HG03457 (cell line): ENCODE results near the gene PFKFB4.
"Not testable (repeated sequence)": the region's sequence is repeated elsewhere in the genome, so short reads cannot be mapped to it uniquely, and the experiment has no call there.

Source experiments
- ATAC-seq: cut with Tn5 transposase; IDR thresholded peaks from one replicate; pipeline ENCODE4 v1.9.1; 2021; ENCODE audit warnings: moderate number of reproducible peaks; ENCODE audit not compliant: unreplicated experiment

Gene PFKFB4

DNA sequence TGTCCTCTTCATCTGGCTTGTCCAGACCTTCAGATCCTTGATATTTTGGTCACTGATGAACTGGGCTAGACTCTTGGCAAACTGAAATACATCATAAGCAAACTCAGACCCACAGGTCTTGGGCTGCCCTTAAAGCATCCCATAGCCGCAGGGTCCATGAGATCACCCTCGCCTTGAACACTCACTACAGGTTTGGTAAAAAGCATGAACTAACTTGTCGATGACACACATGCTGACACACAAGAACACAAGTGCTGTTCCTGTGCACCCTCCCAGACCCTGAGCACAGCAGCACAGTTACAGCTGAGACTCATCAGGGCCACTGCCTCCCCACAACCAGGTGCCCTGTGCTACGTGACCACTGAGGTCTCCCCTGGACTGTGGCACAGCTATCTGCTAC lies 21.0 kb downstream of the PFKFB4 start:
- no peak for ATAC-seq

DNA sequence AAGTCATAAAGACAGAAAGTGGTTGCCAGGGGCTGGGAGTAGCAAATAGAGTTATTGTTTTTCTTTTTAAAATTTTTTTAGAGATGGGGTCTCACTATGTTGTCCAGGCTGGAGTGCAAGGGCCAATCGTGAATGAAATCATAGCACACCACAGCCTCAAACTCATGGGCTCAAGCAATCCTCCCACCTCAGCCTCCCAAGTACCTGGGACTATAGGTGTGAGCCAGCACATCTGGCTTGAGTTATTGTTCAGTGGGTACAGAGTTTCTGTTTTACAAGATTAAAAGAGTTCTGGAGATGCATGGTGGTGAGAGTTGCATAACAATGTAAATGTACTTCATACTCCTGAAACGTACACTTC lies 23.6 kb downstream of the PFKFB4 start:
- ATAC-seq: no peak

DNA sequence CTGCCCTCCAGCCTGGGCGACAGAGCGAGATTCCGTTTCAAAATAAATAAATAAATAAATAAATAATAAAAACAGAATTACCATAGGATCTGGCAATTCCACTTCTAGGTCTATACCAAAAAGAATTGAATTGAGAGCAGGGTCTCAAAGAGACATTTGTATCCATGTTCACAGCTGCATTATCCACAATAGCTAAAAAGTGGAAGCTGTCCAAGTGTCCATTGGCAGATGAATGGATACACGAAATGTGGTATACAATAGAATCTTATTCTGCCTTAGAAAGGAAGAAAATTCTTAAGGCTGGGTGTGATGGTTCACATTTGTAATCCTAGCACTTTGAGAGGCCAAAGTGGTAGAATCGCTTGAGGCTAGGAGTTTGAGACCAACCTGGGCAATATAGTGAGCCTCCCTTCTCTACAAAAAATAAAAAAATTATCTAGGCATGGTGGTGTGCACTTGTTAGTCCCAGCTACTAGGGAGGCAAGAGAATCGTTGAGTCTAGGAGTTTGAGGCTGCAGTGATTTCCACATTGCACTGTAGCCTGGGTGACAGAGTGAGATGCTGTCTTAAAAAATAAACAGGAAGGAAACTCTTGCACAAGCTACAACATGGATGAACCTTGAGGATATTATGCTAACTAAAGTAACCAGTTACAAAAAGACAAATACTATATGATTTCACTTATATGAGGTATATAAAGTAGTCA lies 24.2 kb downstream of the PFKFB4 start:
- ATAC-seq: no peak

DNA sequence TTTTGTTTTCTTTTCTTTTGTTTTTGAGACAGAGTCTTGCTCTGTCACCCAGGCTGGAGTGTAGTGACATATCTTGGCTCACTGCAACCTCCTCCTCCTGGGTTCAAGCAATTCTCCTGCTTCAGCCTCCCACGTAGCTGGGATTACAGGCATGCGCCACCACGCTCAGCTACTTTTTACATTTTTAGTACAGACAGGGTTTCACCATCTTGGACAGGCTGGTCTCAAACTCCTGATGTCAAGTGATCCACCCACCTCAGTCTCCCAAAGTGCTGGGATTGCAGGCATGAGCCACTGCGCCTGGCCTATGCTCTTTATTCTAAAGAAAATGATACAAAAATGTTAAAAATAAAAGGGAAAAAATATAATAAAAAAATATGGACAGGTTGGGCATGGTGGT lies 25.9 kb downstream of the PFKFB4 start:
- ATAC-seq: not testable (repeated sequence)

DNA sequence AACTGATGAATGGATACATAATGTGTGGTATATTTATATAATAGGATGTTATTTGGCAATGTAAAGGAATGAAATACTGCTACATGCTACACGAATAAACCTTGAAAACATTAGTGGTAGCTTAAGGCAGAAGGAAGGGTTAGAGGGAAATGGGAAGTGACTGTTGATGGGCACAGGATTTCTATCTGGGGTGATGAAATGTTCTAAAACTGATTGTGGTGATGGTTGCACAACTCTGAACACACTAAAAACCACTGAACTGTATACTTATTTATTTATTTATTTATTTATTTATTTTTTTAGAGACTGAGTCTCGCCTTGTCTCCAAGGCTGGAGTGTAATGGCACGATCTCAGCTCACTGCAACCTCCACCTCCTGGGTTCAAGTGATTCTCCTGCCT lies 27.8 kb downstream of the PFKFB4 start:
- ATAC-seq: no peak

DNA sequence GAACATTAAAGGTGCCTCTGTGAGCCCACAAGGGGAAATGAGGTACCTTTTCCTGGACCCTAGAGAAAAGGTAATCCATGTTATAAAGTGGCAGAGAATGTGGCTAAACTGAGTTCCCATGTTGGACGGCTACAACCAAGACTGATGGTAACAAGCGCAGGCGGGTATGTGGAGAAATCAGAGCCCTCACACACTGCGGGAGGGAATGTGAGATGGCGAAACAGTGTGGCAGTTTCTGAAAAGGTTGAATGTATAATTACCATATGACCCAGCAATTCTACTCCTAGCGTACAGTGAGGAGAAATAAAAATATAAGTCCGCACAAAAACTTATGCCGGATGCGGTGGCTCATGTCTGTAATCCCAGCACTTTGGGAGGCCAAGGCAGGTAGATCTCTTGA lies 28.6 kb downstream of the PFKFB4 start:
- no peak for ATAC-seq

DNA sequence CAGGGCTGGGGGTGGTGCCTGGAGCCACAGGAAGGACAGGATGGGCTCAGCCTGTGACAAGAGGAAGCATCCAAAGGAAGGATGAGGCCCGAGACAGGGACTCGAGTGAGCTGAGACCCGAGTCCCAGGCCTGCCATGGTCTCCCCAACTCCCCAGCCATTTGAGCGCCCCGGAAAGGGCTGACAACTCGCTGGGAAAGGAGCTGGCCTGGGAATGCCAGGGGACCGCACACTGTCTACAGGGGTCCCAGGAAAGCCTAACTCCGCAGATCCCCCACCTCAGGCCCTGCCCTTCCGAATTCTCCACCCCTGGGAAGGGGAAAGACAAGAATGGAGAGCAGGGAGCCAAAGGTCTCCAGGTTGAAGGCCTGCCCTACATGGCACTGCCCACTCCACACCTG lies 31.6 kb downstream of the PFKFB4 start:
- ATAC-seq: no peak

DNA sequence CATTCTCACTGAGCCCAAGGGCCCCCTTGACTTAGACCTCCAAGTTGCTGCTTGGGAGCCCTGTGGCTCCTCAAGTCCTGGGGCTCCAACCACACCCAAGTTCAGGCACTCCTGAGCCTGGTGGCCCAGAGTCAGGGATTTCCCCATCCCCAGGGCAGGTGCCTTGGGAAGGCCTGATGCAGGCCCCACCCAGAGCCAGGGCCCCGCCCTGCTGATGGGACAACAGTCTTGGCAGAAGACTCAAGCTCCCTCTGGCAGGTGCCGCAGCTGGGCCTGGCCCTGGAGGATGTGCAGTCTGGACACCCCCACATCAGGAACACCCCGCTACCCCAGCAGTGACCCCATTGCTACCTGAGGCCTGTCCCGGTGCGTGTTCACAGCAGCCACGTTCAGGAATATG lies 35.0 kb downstream of the PFKFB4 start:
- no peak for ATAC-seq

DNA sequence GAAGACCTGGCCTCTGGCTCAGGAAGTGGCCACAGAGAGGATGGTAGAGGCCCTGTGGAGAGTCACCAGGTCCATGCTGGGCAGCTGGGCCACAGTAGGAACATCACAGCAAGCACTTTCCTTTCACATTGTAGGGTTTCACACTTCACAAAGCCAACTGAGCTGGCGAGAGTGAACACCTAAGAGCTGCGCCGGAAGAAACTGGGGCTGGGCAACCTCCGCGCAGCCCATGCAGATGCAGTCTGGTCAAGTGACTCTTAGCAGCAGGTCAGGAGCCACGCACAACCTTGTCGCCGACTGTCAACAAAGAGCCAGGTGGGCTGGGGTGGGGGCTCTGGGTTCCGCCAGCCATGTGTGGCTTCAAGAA lies 37.3 kb downstream of the PFKFB4 start:
- ATAC-seq: no peak

DNA sequence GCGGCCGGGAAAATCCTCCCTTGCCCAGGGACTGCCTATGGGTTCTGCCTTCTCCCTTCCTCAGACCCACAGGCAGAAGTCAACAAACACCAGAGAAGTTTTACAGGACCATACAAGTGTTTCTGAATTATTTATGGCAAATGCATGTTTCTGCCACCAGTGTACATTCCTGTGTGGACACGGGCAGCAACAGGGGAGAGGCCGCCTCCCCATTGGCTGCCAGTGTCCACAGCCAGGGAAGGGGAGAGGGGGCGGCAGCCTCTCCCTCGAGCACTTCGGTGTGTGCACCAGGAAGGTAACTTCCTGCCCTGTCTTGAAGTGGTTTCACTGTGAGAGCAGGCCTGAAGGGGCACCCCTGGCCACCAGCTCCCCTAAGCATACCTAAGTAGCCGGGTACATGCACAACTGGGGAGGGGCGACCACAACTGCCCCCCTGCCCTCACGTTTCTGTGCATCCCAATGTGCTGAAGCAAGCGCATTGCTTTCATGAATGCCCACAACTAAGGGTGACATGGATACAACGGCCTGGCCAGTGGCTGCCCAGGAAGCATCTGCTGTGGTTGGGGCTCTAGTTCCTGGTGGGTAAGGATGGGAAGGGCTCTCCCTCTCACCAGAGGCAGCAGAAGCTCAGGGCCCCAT lies 37.8 kb downstream of the PFKFB4 start:
- no peak for ATAC-seq

DNA sequence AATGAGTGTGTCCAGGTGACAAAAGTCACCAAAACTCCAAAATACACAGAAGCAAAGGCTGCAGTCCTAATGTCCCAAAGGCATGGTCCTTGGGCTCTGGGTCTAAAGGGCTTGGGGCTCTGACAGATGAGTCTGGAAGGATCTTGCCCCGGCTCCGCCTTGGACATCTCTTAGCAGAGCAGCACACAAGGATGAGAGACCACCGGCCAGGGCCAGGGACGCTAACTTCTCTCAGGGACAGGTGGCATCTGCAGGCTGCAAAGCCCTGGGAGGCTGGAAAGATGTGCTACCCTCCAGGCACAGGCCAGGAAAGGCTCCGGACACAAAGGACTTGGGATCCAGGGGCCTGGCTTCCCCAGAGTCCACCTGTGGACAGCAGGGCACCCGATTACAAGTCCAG lies 38.5 kb downstream of the PFKFB4 start:
- ATAC-seq: no peak

DNA sequence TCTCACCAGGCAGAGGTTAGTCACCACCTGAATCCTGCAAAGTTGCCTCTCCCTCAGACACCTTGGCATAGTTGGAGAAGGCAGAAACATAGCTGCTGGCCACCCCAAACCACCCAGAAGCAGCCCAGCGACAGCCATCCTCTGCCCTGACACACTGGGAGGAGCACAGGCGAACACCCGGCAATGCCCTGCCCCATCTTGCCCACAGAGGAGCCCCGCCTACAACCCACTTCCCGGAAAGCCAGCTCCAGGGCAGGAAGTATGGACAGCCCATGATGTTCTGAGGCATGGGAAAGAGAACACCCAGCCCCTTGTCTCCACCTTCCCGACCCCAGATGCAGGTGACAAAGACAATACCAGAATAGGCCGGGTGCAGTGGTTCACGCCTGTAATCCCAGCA lies 40.0 kb downstream of the PFKFB4 start:
- ATAC-seq: no peak

DNA sequence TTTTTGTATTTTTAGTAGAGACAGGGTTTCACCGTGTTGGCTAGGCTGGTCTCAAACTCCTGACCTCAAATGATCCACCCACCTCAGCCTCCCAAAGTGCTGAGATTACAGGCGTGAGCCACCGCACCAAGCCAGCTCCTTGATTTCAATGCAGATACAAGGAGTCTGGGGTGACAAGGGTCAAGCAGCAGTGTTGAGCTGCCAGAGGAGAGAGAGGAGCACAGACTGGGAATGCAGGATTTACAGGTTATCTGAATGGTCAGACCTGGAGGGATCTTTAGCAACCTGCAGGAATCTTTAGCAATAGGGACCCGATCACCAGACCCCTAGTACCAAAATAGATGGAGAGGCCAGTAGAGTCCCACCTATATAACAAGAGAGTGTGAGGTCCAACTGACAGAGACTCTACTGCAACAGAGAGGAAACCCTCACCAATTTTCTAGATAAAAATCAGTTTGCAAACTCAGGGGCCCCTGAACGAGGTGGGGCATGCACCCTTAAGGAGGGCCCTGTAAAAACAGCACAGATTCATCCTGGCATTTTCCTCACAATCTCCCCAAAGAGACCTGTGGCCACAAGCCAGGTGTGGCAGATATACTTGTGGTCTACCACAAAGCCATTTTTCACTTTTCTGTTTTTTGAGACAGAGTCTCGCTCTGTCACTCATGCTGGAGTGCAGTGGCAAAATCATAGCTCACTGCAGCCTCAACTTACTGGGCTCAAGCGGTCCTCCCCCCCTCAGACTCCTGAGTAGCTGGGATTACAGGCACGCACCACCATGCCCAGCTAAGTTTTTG lies 42.0 kb downstream of the PFKFB4 start:
- no peak for ATAC-seq

DNA sequence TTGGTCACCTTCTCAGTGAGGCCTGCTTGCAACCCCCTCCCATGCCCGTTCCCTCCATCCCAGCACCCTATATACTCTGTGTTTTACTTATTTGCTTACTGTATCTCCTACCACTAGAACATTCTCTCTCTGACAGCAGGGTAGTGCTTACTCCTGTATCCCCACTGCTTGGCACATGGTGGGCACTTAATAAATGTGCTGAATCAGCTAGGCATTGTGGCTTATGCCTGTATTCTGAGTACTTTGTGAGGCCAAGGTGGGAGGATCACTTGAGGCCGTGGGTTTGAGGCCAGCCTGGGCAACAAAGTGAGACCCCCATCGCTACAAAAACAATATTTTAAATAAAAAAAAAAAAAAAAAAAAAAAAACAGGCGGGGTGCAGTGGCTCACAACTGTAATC lies 45.1 kb downstream of the PFKFB4 start:
- ATAC-seq: no peak

DNA sequence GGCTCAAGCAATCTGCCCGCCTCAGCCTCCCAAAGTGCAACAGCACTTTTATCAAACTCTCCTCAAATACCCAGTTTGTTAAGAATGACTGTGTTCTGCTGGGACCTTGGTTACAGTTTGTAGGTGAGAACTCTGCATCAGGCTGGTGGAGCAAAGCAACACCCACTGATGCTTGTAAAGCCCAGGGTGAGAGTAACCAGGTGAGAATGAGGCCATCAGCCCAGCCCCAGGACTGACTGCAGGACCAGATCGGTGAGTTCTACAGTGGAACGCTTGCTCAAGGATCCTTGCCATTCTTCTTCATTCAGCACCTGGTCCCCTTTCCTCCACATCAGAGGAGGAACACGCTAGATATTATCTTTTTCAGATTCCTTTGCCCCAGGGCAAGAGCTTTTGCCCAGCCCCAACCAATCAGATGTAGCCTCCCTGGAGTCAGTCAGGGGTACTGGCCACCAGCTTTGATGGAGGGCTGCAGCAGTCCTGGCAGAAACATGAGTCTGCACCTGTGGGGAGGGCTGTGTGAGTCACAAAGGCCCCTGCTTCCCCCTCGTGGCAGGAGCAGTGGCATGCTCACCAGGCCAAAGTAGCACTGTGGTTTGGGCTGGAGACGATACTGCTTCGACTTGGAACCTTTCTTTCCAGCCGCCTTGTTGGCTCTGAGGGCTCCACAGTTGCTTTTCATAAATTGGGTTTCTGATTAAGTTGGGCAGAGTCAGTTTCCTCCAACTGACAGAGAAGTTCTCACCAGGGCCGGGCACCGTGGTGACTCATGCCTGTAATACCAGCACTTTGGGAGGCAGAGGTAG lies 49.1 kb downstream of the PFKFB4 start:
- no peak for ATAC-seq

DNA sequence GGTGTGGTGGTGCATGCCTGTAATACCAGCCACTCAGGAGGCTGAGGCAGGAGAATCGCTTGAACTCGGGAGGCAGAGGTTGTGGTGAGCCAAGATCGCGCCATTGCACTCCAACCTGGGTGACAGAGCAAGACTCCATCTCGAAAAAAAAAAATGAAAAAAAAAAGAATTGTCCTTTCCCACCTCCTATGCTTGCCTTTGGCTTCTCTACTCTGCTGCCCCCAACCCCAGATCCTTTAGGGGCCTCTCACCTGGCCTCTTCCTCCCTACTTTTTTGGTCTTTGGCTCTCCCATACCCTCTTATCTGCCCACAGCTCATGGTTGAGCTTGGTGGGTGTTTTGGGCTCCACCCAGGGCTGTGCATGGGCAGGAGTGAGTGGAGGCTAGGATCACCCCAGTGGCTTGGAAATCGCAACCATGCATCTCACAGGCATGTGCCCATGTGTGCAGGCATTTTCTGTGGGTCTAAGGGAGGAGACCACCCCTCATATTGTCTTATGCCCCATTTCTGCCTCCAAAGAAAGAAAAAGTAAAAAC lies 50.6 kb downstream of the PFKFB4 start:
- ATAC-seq: no peak

DNA sequence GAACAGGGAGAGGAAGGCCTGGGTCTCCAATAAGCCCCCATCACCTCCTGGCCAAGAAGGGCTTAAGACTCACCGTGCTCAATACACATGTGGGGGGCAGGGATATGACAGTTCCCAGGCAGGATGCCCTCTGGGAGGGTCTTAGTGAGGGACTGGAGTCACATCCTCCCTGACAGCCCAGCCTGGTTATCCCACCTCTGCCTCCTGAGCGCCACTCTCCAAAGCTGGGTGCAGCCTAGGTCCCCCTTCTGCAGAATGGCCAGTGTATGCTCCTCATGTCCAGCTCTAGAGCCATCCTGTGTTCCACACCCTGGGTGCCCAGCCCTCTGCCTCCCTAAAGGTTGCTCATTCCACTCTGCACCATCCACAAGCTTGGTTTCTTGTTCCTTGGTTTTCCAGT lies 51.5 kb downstream of the PFKFB4 start:
- no peak for ATAC-seq

DNA sequence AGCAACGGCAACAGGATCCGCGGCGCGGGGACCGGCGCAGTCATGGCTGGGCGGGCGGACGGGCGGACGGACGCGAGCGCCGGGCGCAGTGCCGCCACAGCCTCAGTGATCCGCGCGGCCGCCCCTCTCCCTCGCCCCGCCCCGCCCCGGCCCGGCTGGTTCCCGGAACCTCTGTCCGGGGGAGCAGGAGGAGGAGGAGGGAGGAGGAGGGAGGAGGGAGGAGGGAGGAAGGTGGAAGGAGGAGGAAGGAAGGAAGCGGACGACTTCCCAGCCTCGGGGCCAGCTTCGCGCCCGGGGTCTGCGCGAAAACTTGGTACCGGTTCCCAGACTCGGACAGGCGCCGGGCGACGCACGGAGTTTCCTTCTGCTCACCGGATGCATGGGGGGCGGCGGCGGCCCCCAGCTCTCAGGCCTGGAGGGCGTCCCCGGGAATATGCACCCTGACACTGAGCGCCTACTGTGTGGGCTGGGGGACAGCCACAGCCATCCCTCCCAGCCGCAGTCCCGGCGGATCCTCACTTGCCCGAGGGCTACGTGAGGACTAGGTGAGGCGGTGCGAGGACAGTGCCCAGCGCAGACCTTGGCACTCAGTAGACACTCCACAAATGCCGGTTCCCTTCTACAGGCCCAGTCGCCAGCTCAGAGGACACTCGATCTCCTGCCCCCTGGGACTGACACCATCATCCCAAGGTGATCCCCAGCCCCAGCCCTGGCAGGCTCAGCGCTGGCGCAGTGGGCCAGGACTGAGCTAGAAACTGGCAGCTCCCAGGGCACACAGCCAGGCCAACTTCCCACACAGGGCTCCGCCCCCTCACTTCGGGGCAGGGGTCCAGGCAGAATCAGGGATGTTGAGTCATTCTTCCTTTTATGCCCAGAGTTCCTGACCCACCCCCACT lies 52.3 kb downstream of the PFKFB4 start, which contains the start of gene SHISA5:
Gene SHISA5, minus strand, starts transcription at position 124 of the 896 bp plus-strand sequence. Its CDS starts 80 bp downstream, at position 44.
- ATAC-seq: no peak

DNA sequence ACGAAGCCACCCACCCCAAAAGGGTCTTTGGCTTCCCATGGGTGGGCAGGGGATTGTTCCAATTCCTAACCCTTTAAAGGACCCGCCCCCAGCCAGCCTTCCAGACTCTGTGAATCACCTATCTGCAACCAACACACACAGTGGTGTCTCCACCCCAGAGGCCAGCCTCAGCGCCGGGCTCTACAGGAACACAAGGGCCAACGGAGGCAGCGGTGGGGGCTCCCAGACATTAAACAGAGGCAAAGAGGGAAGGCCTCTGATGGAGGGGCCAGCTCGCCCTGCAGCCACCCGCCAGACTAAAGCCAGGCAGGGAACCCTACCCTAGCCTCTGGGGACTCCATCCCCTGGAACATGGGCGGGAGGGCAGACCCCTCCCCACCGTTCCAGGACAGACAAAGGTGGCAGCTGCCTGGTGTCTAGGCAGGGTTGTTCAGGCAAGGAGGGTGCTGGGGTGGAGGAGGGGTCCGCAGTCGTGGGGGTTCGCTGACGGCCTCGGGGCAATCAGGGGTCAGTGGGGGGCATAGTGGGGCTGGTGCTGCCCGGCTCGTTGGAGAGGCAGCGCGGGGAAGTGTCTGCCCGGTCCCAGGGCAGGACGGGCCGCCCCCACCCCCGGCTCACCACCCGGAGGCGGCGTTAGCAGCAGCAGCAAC lies 53.1 kb downstream of the PFKFB4 start:
- ATAC-seq: no peak
